Vagina (tissue), 2 donors: ENCODE results near the gene POLDIP3.

Experiments used
- CTCF ChIP-seq, 3 experiments: fragments of 450-650 bp in 2 of 3; fragments of 200-600 bp in 1 of 3; sonication (generic) in 1 of 3; IDR thresholded peaks; one replicate each; pipeline ENCODE4 v1.5.1; 2017 to 2019; ENCODE audit warnings: antibody characterized with exemption in 3 of 3, mild to moderate bottlenecking in 2 of 3, moderate library complexity in 2 of 3
- POLR2AphosphoS5 ChIP-seq, 2 donors: sonication (generic); formaldehyde crosslinking; IDR thresholded peaks; one replicate each; pipeline ENCODE4 v1.9.0; 2017; ENCODE audit warnings: antibody characterized with exemption in 2 of 2, mild to moderate bottlenecking in 2 of 2, low read depth in 1 of 2; ENCODE audit not compliant: insufficient read depth in 1 of 2

GRCh38 chr22:42632096-42632495, 17.4 kb upstream of the POLDIP3 start:
- TF ChIP-seq CTCF (IDR thresholded peaks at IDR 0.05) (no peak), POLR2AphosphoS5 (IDR thresholded peaks at IDR 0.05; ENCODE audit: insufficient read depth in 1 of 2, low read depth in 1 of 2) (no peak)
